HFF-Myc (cell line): ENCODE measurements around the gene CDCA7.

Experiments used
- DNase-seq: peaks from one replicate; pipeline ENCODE4 v3.0.0-alpha.2; 2011; ENCODE audit warnings: low read depth; ENCODE audit errors: extremely low read depth
- H3K4me3 ChIP-seq: replicated peaks from 2 replicates; pipeline ENCODE4 v1.5.1; 2011; ENCODE audit warnings: low read depth, mild to moderate bottlenecking, control low read depth, low read length
- TF ChIP-seq, protein P1 (sequence below): IDR thresholded peaks from 2 replicates; pipeline ENCODE4 v1.5.1; 2012; ENCODE audit warnings: mild to moderate bottlenecking, low read depth, low read length, control low read depth; ENCODE audit errors: missing control alignments

The CDCA7 gene

GRCh38 chr2:173393186-173393585 lies 38.5 kb downstream of the CDCA7 start:
- TF ChIP-seq, protein P1, sequence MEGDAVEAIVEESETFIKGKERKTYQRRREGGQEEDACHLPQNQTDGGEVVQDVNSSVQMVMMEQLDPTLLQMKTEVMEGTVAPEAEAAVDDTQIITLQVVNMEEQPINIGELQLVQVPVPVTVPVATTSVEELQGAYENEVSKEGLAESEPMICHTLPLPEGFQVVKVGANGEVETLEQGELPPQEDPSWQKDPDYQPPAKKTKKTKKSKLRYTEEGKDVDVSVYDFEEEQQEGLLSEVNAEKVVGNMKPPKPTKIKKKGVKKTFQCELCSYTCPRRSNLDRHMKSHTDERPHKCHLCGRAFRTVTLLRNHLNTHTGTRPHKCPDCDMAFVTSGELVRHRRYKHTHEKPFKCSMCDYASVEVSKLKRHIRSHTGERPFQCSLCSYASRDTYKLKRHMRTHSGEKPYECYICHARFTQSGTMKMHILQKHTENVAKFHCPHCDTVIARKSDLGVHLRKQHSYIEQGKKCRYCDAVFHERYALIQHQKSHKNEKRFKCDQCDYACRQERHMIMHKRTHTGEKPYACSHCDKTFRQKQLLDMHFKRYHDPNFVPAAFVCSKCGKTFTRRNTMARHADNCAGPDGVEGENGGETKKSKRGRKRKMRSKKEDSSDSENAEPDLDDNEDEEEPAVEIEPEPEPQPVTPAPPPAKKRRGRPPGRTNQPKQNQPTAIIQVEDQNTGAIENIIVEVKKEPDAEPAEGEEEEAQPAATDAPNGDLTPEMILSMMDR: no peak
- H3K4me3 ChIP-seq: no peak overlapping the region
- DNase-seq: no peak

DNA sequence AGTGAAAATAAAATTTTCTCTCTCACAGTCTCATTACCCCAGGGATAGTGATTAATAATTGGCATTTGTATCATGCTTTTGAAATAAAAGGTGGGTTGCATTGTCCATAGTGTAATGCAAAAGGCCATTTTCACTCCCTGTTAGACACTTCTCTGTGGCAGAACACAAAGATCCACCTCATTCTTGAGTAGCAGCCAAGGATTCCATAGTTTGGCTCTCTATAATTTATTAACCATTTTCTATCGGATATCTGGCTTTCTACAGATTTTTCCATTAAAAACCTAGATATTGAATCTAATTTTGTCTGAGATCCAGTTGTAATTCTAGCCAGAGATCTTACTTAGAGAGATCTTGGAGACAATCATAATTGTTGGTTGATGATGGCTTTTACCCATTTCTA lies 39.0 kb downstream of the CDCA7 start:
- DNase-seq: no peak
- TF ChIP-seq, protein P1: no peak
- H3K4me3 ChIP-seq: no peak overlapping the region

GRCh38 chr2:173394091-173394974 lies 39.7 kb downstream of the CDCA7 start:
- TF ChIP-seq, protein P1: no peak
- no peak overlapping the region for H3K4me3 ChIP-seq
- DNase-seq: no peak

- no peak overlapping the region for H3K4me3 ChIP-seq
- no peak for DNase-seq
- TF ChIP-seq, protein P1: no peak
Measured at GRCh38 chr2:173395567-173396351, 41.1 kb downstream of the CDCA7 start.

- TF ChIP-seq, protein P1: no peak
- no peak overlapping the region for H3K4me3 ChIP-seq
- no peak for DNase-seq
Measured at GRCh38 chr2:173397539-173397938, 42.9 kb downstream of the CDCA7 start.

DNA sequence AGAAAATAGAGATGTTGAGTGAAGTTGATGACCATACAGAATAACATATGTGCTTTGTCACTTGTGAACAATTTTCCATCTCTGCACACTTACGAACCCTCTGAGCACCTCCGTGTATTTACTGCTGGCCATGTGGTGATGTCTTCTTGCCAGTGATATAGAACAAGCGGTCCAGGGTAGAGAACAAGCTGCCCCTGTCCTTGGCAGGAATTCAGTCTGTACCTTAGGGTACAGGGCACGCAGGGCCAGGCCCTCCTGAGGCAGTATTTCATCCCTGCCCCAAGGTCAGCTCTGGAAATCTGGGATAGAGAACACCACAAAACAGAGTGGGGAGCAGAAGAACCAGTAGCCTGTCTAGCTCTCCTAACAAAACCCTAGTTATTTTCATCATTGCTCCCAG lies 44.6 kb downstream of the CDCA7 start:
- TF ChIP-seq, protein P1: no peak
- DNase-seq: no peak
- H3K4me3 ChIP-seq: no peak overlapping the region
